WTC11 (cell line): Measurements from ENCODE around the gene QKI. TPM values are rescaled to one million over a fixed set of nuclear protein-coding genes. Genes with fewer than 3 reads are reported as not detected.
A peak's percentile ranks its signal among the peaks of the same experiment; 100 is the strongest.

ENCODE experiments used
- ATAC-seq: fragments of 200-7000 bp; cut with Tn5 transposase; 2 replicates; pipeline ENCODE4 v1.10.0; 2021; ENCODE audit warnings: mild to moderate bottlenecking, moderate library complexity
- CTCF ChIA-PET: fragments of 300-600 bp; sonication (Branson Sonifier 250); formaldehyde crosslinking; loops from one replicate; lab custom pipeline; 2021; ENCODE audit warnings: antibody characterized with exemption; lab: Charles Lee
- POLR2A ChIA-PET: fragments of 350-600 bp; sonication (Branson Sonifier 250); formaldehyde crosslinking; loops from one replicate; lab custom pipeline; 2021; ENCODE audit warnings: antibody characterized with exemption; lab: Charles Lee
- DNase-seq: peaks from one replicate; pipeline ENCODE4 v3.0.0; 2021; ENCODE audit warnings: low spot score
- H3K27ac Mint-ChIP-seq: 2 replicates; pipeline ENCODE4 v1.8.0; 2021; ENCODE audit warnings: mixed read lengths
- H3K27me3 Mint-ChIP-seq: 2 replicates; pipeline ENCODE4 v1.8.0; 2021; ENCODE audit warnings: low read depth, mild to moderate bottlenecking, moderate library complexity, mixed read lengths
- H3K36me3 Mint-ChIP-seq: 2 replicates; pipeline ENCODE4 v1.8.0; 2021; ENCODE audit warnings: mixed read lengths
- H3K4me1 Mint-ChIP-seq: 2 replicates; pipeline ENCODE4 v1.8.0; 2022; ENCODE audit warnings: mixed read lengths
- H3K4me3 Mint-ChIP-seq: 2 replicates; pipeline ENCODE4 v1.8.0; 2021; ENCODE audit warnings: mild to moderate bottlenecking, moderate library complexity, mixed read lengths
- H3K9me3 Mint-ChIP-seq: 2 replicates; pipeline ENCODE4 v1.8.0; 2021; ENCODE audit warnings: mixed read lengths
- AR ChIP-seq: fragments of 250-450 bp; sonication (Bioruptor Pico); IDR thresholded peaks from 2 replicates; pipeline ENCODE4 v1.9.0; 2021; ENCODE audit warnings: mild to moderate bottlenecking
- ATF3 ChIP-seq: sonication (generic); formaldehyde crosslinking; conservative IDR thresholded peaks from 2 replicates; pipeline ENCODE4 v1.8.1; 2022; ENCODE audit warnings: mild to moderate bottlenecking, missing genetic modification reagents
- CDX4 ChIP-seq: fragments of 250-450 bp; sonication (Bioruptor Pico); IDR thresholded peaks from 2 replicates; pipeline ENCODE4 v1.9.0; 2021; ENCODE audit warnings: moderate library complexity, mild to moderate bottlenecking, inconsistent platforms, borderline replicate concordance
- CTCF ChIP-seq: fragments of 200-600 bp; IDR thresholded peaks from 2 replicates; pipeline ENCODE4 v1.8.0; 2022; ENCODE audit warnings: antibody characterized with exemption
- E2F1 ChIP-seq: sonication (generic); formaldehyde crosslinking; IDR thresholded peaks from 2 replicates; pipeline ENCODE4 v1.8.0; 2022; ENCODE audit warnings: mild to moderate bottlenecking, missing genetic modification reagents
- E2F5 ChIP-seq: sonication (generic); formaldehyde crosslinking; IDR thresholded peaks from 2 replicates; pipeline ENCODE4 v1.8.1; 2022; ENCODE audit warnings: mild to moderate bottlenecking, moderate library complexity, missing genetic modification reagents
- EMX1 ChIP-seq: fragments of 250-450 bp; sonication (Bioruptor Pico); IDR thresholded peaks from 2 replicates; pipeline ENCODE4 v1.8.0; 2021; ENCODE audit warnings: mild to moderate bottlenecking
- ESRRA ChIP-seq: sonication (generic); formaldehyde crosslinking; IDR thresholded peaks from 2 replicates; pipeline ENCODE4 v1.8.1; 2022; ENCODE audit warnings: mild to moderate bottlenecking, missing genetic modification reagents, borderline replicate concordance
- FOXJ3 ChIP-seq: sonication (generic); formaldehyde crosslinking; IDR thresholded peaks from 2 replicates; pipeline ENCODE4 v1.9.0; 2021; ENCODE audit warnings: missing genetic modification reagents, mild to moderate bottlenecking, borderline replicate concordance
- FOXP1 ChIP-seq: sonication (generic); formaldehyde crosslinking; IDR thresholded peaks from 2 replicates; pipeline ENCODE4 v1.8.0; 2022; ENCODE audit warnings: missing genetic modification reagents, mild to moderate bottlenecking, moderate library complexity, borderline replicate concordance
- GTF2I ChIP-seq: fragments of 250-450 bp; sonication (Bioruptor Pico); conservative IDR thresholded peaks from 2 replicates; pipeline ENCODE4 v1.4.0; 2021; ENCODE audit warnings: mild to moderate bottlenecking
- IRF1 ChIP-seq: sonication (generic); formaldehyde crosslinking; IDR thresholded peaks from 2 replicates; pipeline ENCODE4 v1.8.0; 2023; ENCODE audit warnings: missing genetic modification reagents
- IRF2 ChIP-seq: sonication (generic); formaldehyde crosslinking; IDR thresholded peaks from 2 replicates; pipeline ENCODE4 v1.8.0; 2022; ENCODE audit warnings: low read depth, missing genetic modification reagents, borderline replicate concordance
- KAT7 ChIP-seq: sonication (generic); formaldehyde crosslinking; IDR thresholded peaks from 2 replicates; pipeline ENCODE4 v1.8.1; 2023; ENCODE audit warnings: missing genetic modification reagents, mild to moderate bottlenecking, borderline replicate concordance
- MXD4 ChIP-seq: fragments of 250-450 bp; sonication (Bioruptor Pico); IDR thresholded peaks from 2 replicates; pipeline ENCODE4 v1.8.0; 2021; ENCODE audit warnings: mild to moderate bottlenecking, moderate library complexity, borderline replicate concordance
- MYBL2 ChIP-seq: sonication (generic); formaldehyde crosslinking; IDR thresholded peaks from 2 replicates; pipeline ENCODE4 v1.8.1; 2023; ENCODE audit warnings: mild to moderate bottlenecking, moderate library complexity, missing genetic modification reagents
- NFATC4 ChIP-seq: fragments of 250-450 bp; sonication (Bioruptor Pico); IDR thresholded peaks from 2 replicates; pipeline ENCODE4 v1.9.0; 2021; ENCODE audit warnings: mild to moderate bottlenecking
- SMAD4 ChIP-seq: sonication (generic); formaldehyde crosslinking; IDR thresholded peaks from 2 replicates; pipeline ENCODE4 v1.8.0; 2022; ENCODE audit warnings: mild to moderate bottlenecking, missing genetic modification reagents
- SP1 ChIP-seq: sonication (generic); formaldehyde crosslinking; conservative IDR thresholded peaks from 2 replicates; pipeline ENCODE4 v1.8.1; 2022; ENCODE audit warnings: missing genetic modification reagents
- TEAD1 ChIP-seq: sonication (generic); formaldehyde crosslinking; IDR thresholded peaks from 2 replicates; pipeline ENCODE4 v1.8.0; 2022; ENCODE audit warnings: mild to moderate bottlenecking, missing genetic modification reagents
- ZNF232 ChIP-seq: sonication (generic); formaldehyde crosslinking; IDR thresholded peaks from 2 replicates; pipeline ENCODE4 v1.8.0; 2022; ENCODE audit warnings: mild to moderate bottlenecking, missing genetic modification reagents
- ZNF317 ChIP-seq: sonication (generic); formaldehyde crosslinking; IDR thresholded peaks from 2 replicates; pipeline ENCODE4 v1.8.1; 2023; ENCODE audit warnings: low read depth, mild to moderate bottlenecking, moderate library complexity, missing genetic modification reagents, borderline replicate concordance
- ZNF396 ChIP-seq: fragments of 250-450 bp; sonication (Bioruptor Pico); IDR thresholded peaks from 2 replicates; pipeline ENCODE4 v1.8.0; 2021; ENCODE audit warnings: mild to moderate bottlenecking, moderate library complexity, borderline replicate concordance
- total RNA-seq: library from RNA; stranded (reverse); gene quantifications from 3 replicates; pipeline ENCODE4 v1.2.3, GENCODE V29; 2021

QKI gene
- total RNA-seq, 1 experiment from 2014 or later = 145 TPM

- Mint-ChIP-seq H3K27ac (peak overlapping the region; percentile 74; the same call in 1 of the 2 replicates), H3K4me1 (peaks cover 60% of the 10 kb centered on the region)
- POLR2A ChIA-PET = no interaction called here
Measured at GRCh38 chr6:163573503-163574179, 159.1 kb downstream of the QKI start.

GRCh38 chr6:163576114-163576513, 161.6 kb downstream of the QKI start:
- ChIA-PET CTCF (interaction anchor here (1.0 kb wide), 1 partner anchor 22 kb away, joined by 3 read pairs; no protein-coding TSS in a partner anchor), POLR2A (no interaction called here)
- H3K36me3 Mint-ChIP-seq = peaks cover 6% of the 10 kb centered on the region
- H3K9me3 Mint-ChIP-seq = no peaks in the 10 kb centered on the region
- no peak for ATAC-seq
- H3K27ac Mint-ChIP-seq = no peak overlapping the region
- no peaks in the 10 kb centered on the region for H3K27me3 Mint-ChIP-seq
- H3K4me3 Mint-ChIP-seq = no peak overlapping the region
- H3K4me1 Mint-ChIP-seq = peaks cover 75% of the 10 kb centered on the region
- DNase-seq = no peak
- TF ChIP-seq CTCF (no peak), FOXP1 (CRISPR knock-in tag) (no peak), ZNF396 (CRISPR knock-in tag) (no peak), MXD4 (CRISPR knock-in tag) (no peak), FOXJ3 (CRISPR knock-in tag) (no peak), GTF2I (CRISPR knock-in tag) (no peak), SMAD4 (CRISPR knock-in tag) (no peak), E2F1 (CRISPR knock-in tag) (no peak), ATF3 (CRISPR knock-in tag) (no peak), KAT7 (no peak), TEAD1 (CRISPR knock-in tag) (no peak), SP1 (CRISPR knock-in tag) (no peak)

More at GRCh38 chr6:163573503-163574179, 159.1 kb downstream of the QKI start:
- H3K27me3 Mint-ChIP-seq = no peaks in the 10 kb centered on the region
- CTCF ChIA-PET = interaction anchor here (1.5 kb wide), 1 partner anchor 19 kb away, joined by 3 read pairs; no protein-coding TSS in a partner anchor
- TF ChIP-seq KAT7 = no peak
- TF ChIP-seq E2F5 (CRISPR knock-in tag) = no peak
- no peak for TF ChIP-seq ZNF317 (CRISPR knock-in tag)
- TF ChIP-seq ZNF232 (CRISPR knock-in tag) = no peak
- no peak for TF ChIP-seq CDX4 (CRISPR knock-in tag)
- no peak for TF ChIP-seq EMX1 (CRISPR knock-in tag)
- TF ChIP-seq IRF1 (CRISPR knock-in tag) = no peak
- TF ChIP-seq NFATC4 (CRISPR knock-in tag) = no peak
- TF ChIP-seq MYBL2 = no peak
- TF ChIP-seq ESRRA = no peak
- no peak for TF ChIP-seq IRF2 (CRISPR knock-in tag)
- no peak for TF ChIP-seq MXD4 (CRISPR knock-in tag)
- TF ChIP-seq AR (CRISPR knock-in tag) = no peak
- no peaks in the 10 kb centered on the region for H3K9me3 Mint-ChIP-seq
- peaks cover 14% of the 10 kb centered on the region for H3K36me3 Mint-ChIP-seq
- ATAC-seq = peak; percentile 18; the same call in 1 of the 2 replicates
- H3K4me3 Mint-ChIP-seq = no peak overlapping the region
- DNase-seq = no peak
